ENCODE measurements around the gene NCAM1.

DNA sequence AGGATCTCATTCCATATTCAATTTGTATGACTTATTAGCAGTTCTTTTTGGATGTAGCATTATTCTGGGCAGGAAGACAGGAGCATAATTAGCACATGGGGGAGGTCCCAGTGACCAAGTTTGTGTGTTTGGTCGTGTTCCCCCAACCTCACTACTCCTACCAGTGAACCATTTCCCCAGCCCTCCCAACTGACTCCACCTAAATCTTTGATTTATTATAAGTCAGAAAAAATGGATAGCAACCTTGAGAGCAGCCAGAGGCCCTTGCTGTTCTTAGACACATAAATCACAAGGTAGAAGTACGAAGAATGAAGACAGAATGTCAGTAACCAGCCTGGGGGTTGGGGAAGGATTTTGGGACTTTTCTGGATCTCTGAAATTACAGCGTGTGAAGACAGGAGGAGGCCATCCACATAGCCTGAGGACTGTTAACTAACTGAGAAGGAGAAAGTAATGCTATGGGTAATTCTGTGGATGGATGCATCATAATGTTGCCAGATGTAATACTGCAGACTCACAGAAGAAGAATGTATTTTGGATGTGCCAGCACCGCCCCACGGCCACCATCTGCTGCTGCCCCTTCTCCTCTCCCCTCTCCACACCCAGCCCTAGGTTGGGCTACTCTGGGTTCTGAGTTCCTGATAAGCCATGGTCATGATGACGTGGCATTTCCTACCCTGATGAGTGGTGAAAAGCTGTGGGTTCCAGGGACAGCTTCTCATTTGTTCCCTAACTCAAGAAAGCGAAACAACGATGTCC, 228.9 kb downstream of the NCAM1 start:
- TF ChIP-seq, protein P1, sequence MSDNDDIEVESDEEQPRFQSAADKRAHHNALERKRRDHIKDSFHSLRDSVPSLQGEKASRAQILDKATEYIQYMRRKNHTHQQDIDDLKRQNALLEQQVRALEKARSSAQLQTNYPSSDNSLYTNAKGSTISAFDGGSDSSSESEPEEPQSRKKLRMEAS (IDR thresholded peaks at IDR 0.05): no peak
- TF ChIP-seq EGR1 (IDR thresholded peaks at IDR 0.05) (no peak), YY1 (IDR thresholded peaks at IDR 0.05; ENCODE audit: low read depth) (no peak), TCF12 (IDR thresholded peaks at IDR 0.05; ENCODE audit: low read depth) (no peak), RAD21 (IDR thresholded peaks at IDR 0.05; ENCODE audit: low read depth) (no peak), REST (IDR thresholded peaks at IDR 0.05; ENCODE audit: low read depth) (no peak), EP300 (IDR thresholded peaks at IDR 0.05; ENCODE audit: borderline replicate concordance) (no peak)

Data from Ishikawa (cell line).